K562 (cell line): ENCODE data around the gene PIK3CB. TPM values are rescaled to one million over a fixed set of nuclear protein-coding genes. Genes with fewer than 3 reads are reported as not detected.

Source experiments
- CCNT2 ChIP-seq: IDR thresholded peaks from 2 replicates; pipeline ENCODE4 v1.6.1; 2011; ENCODE audit warnings: borderline replicate concordance, low read depth, mild to moderate bottlenecking, moderate library complexity, mixed read lengths, low read length; ENCODE audit not compliant: insufficient read length; ENCODE audit errors: extremely low read depth
- CREBBP ChIP-seq: IDR thresholded peaks from one replicate; pipeline ENCODE4 v1.6.1; 2012; ENCODE audit warnings: low read depth, mild to moderate bottlenecking, control low read depth, inconsistent platforms, low read length
- GTF2A2 ChIP-seq: IDR thresholded peaks from 2 replicates; pipeline ENCODE4 v1.6.1; 2016; ENCODE audit warnings: mild to moderate bottlenecking, missing genetic modification characterization, missing compliant biosample characterization
- SMARCA4 ChIP-seq: fragments of 450-650 bp; IDR thresholded peaks from 2 replicates; pipeline ENCODE4 v1.6.1; 2016
- TSC22D4 ChIP-seq: fragments of 450-650 bp; IDR thresholded peaks from 2 replicates; pipeline ENCODE4 v1.6.1; 2016; ENCODE audit warnings: missing genetic modification characterization, missing biosample characterization, control low read depth
- ZC3H11A ChIP-seq: IDR thresholded peaks from 2 replicates; pipeline ENCODE4 v1.6.1; 2012; ENCODE audit warnings: low read depth, low read length, improper control_type of control experiment
- ZNF696 ChIP-seq: fragments of 250-450 bp; sonication (Bioruptor Pico); conservative IDR thresholded peaks from 2 replicates; pipeline ENCODE4 v1.4.0; 2020; ENCODE audit warnings: mild to moderate bottlenecking, moderate library complexity
- polyA plus RNA-seq, 8 experiments: library from polyadenylated mRNA; depleted of rRNA in 4 of 8; stranded (reverse) in 5 of 8; unstranded in 3 of 8; fragments of >200 nt; fragmentation: Nextera tagmentation in 2 of 8; fragmentation: Illumina TruSeq in 1 of 8; extraction: Ambion mirVana in 2 of 8; extraction: Trizol in 1 of 8; gene quantifications; 2 replicates each; pipeline versions ENCODE4 v1.2.1 to v1.2.3, GENCODE V29; 2011 to 2014; ENCODE audit warnings: inconsistent platforms in 1 of 8, missing spikeins in 1 of 8
- total RNA-seq, 7 experiments: library from RNA; depleted of rRNA in 6 of 7; stranded (reverse); fragments of >200 nt in 6 of 7; fragmentation: Illumina TruSeq in 2 of 7; extraction: Trizol in 2 of 7; gene quantifications; 2 replicates each; pipeline versions ENCODE4 v1.2.1 to v1.2.3, GENCODE V29; 2011 to 2021; ENCODE audit warnings: low replicate concordance in 1 of 7
- TF ChIP-seq, protein P1 (sequence below): fragments of 250-450 bp; sonication (Bioruptor Pico); IDR thresholded peaks from 2 replicates; pipeline ENCODE4 v1.8.0; 2022; ENCODE audit warnings: moderate library complexity, mild to moderate bottlenecking, inconsistent platforms
- TF ChIP-seq, protein P2 (sequence below): fragments of 250-450 bp; sonication (Bioruptor Pico); IDR thresholded peaks from 2 replicates; pipeline ENCODE4 v1.5.0; 2021
- TF ChIP-seq, protein P3 (sequence below): fragments of 200-800 bp; sonication (Bioruptor generic); IDR thresholded peaks from 2 replicates; pipeline ENCODE4 v1.6.1; 2017; ENCODE audit warnings: missing genetic modification characterization, missing compliant biosample characterization
- TF ChIP-seq, protein P4 (sequence below): fragments of 450-650 bp; IDR thresholded peaks from 2 replicates; pipeline ENCODE4 v1.6.1; 2017; ENCODE audit warnings: antibody characterized with exemption, mild to moderate bottlenecking
- TF ChIP-seq, protein P5 (sequence below): fragments of 250-450 bp; sonication (Bioruptor Pico); IDR thresholded peaks from 2 replicates; pipeline ENCODE4 v1.4.0; 2020; ENCODE audit warnings: mild to moderate bottlenecking, moderate library complexity
- TF ChIP-seq, protein P6 (sequence below): fragments of 250-450 bp; sonication (Bioruptor Pico); IDR thresholded peaks from 2 replicates; pipeline ENCODE4 v1.5.0; 2020; ENCODE audit warnings: mild to moderate bottlenecking, borderline replicate concordance
- TF ChIP-seq, protein P7 (sequence below): sonication (generic); formaldehyde crosslinking; IDR thresholded peaks from 2 replicates; pipeline ENCODE4 v1.8.1; 2023; ENCODE audit warnings: mild to moderate bottlenecking, missing genetic modification reagents, moderate library complexity

Gene PIK3CB
- total and polyA plus RNA-seq, 9 of the 15 experiments (the other 6 are each of a cell fraction or from before 2014, with no cell fraction given) = 15.3 to 62.6 (median 28.3) TPM

DNA sequence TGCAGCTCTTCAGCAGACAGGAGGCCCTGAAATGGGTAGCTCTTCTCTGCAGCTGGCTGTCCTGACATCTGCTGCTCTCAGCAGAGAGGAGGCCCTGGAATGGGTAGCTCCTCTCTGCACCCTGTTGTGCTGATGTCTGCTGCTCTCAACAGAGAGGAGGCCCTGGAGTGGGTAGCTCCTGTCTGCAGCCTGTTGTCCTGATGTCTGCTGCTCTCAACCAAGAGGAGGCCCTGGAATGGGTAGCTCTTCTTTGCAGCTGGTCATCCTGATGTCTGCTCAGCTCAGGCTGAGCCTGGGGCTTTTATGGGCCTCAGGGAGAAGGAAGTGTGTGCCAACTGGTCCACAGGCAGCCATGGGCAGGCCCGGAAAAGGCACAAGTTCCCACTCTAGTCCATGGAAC is 66.6 kb downstream of the PIK3CB start (continued):
- TF ChIP-seq, protein P1, sequence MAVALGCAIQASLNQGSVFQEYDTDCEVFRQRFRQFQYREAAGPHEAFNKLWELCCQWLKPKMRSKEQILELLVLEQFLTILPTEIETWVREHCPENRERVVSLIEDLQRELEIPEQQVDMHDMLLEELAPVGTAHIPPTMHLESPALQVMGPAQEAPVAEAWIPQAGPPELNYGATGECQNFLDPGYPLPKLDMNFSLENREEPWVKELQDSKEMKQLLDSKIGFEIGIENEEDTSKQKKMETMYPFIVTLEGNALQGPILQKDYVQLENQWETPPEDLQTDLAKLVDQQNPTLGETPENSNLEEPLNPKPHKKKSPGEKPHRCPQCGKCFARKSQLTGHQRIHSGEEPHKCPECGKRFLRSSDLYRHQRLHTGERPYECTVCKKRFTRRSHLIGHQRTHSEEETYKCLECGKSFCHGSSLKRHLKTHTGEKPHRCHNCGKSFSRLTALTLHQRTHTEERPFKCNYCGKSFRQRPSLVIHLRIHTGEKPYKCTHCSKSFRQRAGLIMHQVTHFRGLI = no peak
- TF ChIP-seq ZNF696 (CRISPR knock-in tag) (no peak), GTF2A2 (tag) (no peak), TSC22D4 (no peak), SMARCA4 (no peak), CCNT2 (no peak), ZC3H11A (no peak), CREBBP (no peak)
- TF ChIP-seq, protein P2, sequence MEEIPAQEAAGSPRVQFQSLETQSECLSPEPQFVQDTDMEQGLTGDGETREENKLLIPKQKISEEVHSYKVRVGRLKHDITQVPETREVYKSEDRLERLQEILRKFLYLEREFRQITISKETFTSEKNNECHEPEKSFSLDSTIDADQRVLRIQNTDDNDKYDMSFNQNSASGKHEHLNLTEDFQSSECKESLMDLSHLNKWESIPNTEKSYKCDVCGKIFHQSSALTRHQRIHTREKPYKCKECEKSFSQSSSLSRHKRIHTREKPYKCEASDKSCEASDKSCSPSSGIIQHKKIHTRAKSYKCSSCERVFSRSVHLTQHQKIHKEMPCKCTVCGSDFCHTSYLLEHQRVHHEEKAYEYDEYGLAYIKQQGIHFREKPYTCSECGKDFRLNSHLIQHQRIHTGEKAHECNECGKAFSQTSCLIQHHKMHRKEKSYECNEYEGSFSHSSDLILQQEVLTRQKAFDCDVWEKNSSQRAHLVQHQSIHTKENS (CRISPR knock-in tag) = no peak
- TF ChIP-seq, protein P3, sequence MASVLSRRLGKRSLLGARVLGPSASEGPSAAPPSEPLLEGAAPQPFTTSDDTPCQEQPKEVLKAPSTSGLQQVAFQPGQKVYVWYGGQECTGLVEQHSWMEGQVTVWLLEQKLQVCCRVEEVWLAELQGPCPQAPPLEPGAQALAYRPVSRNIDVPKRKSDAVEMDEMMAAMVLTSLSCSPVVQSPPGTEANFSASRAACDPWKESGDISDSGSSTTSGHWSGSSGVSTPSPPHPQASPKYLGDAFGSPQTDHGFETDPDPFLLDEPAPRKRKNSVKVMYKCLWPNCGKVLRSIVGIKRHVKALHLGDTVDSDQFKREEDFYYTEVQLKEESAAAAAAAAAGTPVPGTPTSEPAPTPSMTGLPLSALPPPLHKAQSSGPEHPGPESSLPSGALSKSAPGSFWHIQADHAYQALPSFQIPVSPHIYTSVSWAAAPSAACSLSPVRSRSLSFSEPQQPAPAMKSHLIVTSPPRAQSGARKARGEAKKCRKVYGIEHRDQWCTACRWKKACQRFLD (CRISPR knock-in tag) = no peak
- TF ChIP-seq, protein P4, sequence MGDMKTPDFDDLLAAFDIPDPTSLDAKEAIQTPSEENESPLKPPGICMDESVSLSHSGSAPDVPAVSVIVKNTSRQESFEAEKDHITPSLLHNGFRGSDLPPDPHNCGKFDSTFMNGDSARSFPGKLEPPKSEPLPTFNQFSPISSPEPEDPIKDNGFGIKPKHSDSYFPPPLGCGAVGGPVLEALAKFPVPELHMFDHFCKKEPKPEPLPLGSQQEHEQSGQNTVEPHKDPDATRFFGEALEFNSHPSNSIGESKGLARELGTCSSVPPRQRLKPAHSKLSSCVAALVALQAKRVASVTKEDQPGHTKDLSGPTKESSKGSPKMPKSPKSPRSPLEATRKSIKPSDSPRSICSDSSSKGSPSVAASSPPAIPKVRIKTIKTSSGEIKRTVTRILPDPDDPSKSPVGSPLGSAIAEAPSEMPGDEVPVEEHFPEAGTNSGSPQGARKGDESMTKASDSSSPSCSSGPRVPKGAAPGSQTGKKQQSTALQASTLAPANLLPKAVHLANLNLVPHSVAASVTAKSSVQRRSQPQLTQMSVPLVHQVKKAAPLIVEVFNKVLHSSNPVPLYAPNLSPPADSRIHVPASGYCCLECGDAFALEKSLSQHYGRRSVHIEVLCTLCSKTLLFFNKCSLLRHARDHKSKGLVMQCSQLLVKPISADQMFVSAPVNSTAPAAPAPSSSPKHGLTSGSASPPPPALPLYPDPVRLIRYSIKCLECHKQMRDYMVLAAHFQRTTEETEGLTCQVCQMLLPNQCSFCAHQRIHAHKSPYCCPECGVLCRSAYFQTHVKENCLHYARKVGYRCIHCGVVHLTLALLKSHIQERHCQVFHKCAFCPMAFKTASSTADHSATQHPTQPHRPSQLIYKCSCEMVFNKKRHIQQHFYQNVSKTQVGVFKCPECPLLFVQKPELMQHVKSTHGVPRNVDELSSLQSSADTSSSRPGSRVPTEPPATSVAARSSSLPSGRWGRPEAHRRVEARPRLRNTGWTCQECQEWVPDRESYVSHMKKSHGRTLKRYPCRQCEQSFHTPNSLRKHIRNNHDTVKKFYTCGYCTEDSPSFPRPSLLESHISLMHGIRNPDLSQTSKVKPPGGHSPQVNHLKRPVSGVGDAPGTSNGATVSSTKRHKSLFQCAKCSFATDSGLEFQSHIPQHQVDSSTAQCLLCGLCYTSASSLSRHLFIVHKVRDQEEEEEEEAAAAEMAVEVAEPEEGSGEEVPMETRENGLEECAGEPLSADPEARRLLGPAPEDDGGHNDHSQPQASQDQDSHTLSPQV = no peak
- TF ChIP-seq, protein P5, sequence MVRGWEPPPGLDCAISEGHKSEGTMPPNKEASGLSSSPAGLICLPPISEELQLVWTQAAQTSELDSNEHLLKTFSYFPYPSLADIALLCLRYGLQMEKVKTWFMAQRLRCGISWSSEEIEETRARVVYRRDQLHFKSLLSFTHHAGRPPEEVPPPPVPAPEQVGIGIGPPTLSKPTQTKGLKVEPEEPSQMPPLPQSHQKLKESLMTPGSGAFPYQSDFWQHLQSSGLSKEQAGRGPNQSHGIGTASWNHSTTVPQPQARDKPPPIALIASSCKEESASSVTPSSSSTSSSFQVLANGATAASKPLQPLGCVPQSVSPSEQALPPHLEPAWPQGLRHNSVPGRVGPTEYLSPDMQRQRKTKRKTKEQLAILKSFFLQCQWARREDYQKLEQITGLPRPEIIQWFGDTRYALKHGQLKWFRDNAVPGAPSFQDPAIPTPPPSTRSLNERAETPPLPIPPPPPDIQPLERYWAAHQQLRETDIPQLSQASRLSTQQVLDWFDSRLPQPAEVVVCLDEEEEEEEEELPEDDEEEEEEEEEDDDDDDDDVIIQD (CRISPR knock-in tag) = no peak
- TF ChIP-seq, protein P6, sequence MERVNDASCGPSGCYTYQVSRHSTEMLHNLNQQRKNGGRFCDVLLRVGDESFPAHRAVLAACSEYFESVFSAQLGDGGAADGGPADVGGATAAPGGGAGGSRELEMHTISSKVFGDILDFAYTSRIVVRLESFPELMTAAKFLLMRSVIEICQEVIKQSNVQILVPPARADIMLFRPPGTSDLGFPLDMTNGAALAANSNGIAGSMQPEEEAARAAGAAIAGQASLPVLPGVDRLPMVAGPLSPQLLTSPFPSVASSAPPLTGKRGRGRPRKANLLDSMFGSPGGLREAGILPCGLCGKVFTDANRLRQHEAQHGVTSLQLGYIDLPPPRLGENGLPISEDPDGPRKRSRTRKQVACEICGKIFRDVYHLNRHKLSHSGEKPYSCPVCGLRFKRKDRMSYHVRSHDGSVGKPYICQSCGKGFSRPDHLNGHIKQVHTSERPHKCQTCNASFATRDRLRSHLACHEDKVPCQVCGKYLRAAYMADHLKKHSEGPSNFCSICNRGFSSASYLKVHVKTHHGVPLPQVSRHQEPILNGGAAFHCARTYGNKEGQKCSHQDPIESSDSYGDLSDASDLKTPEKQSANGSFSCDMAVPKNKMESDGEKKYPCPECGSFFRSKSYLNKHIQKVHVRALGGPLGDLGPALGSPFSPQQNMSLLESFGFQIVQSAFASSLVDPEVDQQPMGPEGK (CRISPR knock-in tag) = no peak
- TF ChIP-seq, protein P7, sequence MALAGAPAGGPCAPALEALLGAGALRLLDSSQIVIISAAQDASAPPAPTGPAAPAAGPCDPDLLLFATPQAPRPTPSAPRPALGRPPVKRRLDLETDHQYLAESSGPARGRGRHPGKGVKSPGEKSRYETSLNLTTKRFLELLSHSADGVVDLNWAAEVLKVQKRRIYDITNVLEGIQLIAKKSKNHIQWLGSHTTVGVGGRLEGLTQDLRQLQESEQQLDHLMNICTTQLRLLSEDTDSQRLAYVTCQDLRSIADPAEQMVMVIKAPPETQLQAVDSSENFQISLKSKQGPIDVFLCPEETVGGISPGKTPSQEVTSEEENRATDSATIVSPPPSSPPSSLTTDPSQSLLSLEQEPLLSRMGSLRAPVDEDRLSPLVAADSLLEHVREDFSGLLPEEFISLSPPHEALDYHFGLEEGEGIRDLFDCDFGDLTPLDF = no peak
